SH-SY5Y (cell line): ENCODE results near the gene ULK2.

Experiments used
- GATA2 ChIP-seq: IDR thresholded peaks from 2 replicates; pipeline ENCODE4 v1.6.1; 2011; ENCODE audit warnings: mild to moderate bottlenecking, low read depth, low read length
- GATA3 ChIP-seq: IDR thresholded peaks from 2 replicates; pipeline ENCODE4 v1.6.1; 2011; ENCODE audit warnings: low read depth, mild to moderate bottlenecking, low read length, moderate library complexity

DNA sequence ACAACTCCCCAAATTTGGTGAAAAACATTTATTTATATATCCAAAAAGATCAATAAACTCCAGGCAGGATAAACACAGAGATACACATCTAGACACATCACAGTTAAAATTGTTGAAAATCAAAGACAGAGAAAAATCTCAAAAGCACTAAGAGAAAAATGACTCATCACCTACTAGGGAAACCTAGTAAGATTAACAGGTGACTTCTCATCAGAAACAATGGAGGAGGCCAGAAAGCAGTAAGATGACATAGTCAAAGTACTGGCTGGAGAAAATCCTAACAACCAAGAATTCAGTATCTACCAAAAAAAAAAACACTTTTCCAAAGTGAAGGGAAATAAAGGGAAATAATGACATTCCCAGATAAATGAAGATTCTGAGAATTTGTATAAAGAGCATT, 33.8 kb downstream of the ULK2 start:
- TF ChIP-seq GATA3 (no peak), GATA2 (no peak)
